SK-N-SH (cell line): ENCODE measurements around the gene PSMF1.

Source experiments
- POLR2AphosphoS5 ChIP-seq: IDR thresholded peaks from 2 replicates; pipeline ENCODE4 v1.6.1; 2012; ENCODE audit warnings: low read depth, low read length
- RFX5 ChIP-seq: IDR thresholded peaks from 2 replicates; pipeline ENCODE4 v1.6.1; 2012; ENCODE audit warnings: mild to moderate bottlenecking, improper control_type of control experiment, low read length
- TF ChIP-seq, protein P1 (sequence below): fragments of 200-600 bp; sonication (generic); IDR thresholded peaks from 2 replicates; pipeline ENCODE4 v1.6.1; 2017; ENCODE audit warnings: antibody characterized with exemption, mild to moderate bottlenecking, moderate library complexity

DNA sequence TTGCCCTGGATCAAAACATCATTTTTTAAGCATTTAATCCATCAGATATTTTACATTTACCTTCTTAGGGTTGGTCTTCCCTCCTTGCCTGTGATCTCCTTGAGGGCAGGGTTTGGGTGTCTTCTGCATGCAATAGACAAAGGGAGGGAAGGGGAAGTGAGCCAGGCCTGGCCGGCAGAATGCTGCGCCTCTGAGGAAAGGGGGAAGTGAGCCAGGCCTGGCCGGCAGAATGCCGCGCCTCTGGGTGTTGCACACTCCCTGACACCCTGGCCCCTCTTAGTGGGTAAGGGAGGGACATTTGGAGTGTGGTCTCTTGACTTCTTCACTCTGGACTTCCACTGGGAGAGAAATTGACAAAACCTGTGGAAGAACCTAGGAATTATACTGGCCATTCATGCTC lies 12.4 kb downstream of the PSMF1 start:
- TF ChIP-seq, protein P1, sequence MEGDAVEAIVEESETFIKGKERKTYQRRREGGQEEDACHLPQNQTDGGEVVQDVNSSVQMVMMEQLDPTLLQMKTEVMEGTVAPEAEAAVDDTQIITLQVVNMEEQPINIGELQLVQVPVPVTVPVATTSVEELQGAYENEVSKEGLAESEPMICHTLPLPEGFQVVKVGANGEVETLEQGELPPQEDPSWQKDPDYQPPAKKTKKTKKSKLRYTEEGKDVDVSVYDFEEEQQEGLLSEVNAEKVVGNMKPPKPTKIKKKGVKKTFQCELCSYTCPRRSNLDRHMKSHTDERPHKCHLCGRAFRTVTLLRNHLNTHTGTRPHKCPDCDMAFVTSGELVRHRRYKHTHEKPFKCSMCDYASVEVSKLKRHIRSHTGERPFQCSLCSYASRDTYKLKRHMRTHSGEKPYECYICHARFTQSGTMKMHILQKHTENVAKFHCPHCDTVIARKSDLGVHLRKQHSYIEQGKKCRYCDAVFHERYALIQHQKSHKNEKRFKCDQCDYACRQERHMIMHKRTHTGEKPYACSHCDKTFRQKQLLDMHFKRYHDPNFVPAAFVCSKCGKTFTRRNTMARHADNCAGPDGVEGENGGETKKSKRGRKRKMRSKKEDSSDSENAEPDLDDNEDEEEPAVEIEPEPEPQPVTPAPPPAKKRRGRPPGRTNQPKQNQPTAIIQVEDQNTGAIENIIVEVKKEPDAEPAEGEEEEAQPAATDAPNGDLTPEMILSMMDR: no peak
- TF ChIP-seq POLR2AphosphoS5 (no peak), RFX5 (no peak)
